M059J (cell line): ENCODE results near the gene GCH1. TPM values are rescaled to one million over a fixed set of nuclear protein-coding genes. Genes with fewer than 3 reads are reported as not detected.
A peak's percentile ranks its signal among the peaks of the same experiment; 100 is the strongest.
"Not testable (repeated sequence)": the region's sequence is repeated elsewhere in the genome, so short reads cannot be mapped to it uniquely, and the experiment has no call there.

Source experiments
- DNase-seq: peaks from one replicate; pipeline ENCODE4 v3.0.0-alpha.2; 2012; ENCODE audit warnings: low read depth
- total RNA-seq: library from RNA; depleted of rRNA; stranded (reverse); fragments of >200 nt; shearing (Covaris generic); gene quantifications from 2 replicates; pipeline ENCODE4 v1.2.3, GENCODE V29; 2014; rRNA removed

Gene GCH1
- total RNA-seq, 1 experiment from 2014 or later = 5.4 TPM

DNA sequence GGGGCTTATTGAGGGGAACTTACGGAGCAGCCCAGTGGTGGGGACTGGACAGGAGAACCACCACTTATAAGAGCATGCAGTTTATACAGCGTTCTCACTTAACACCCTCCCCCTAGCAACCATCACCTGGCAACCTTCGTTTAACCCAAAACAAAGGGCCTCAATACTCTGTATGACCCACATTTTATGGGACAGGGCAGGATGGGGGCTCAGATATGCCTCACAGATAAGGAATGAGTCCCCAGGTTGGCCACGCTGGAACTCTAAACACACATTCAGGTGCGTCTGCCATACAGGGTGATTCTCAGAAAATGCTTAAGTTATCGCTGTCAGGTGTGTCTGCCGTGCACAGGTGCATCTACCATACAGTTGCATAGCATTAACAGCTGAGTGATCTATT, 99.2 kb downstream of the GCH1 start:
- DNase-seq = peak; percentile 46

DNA sequence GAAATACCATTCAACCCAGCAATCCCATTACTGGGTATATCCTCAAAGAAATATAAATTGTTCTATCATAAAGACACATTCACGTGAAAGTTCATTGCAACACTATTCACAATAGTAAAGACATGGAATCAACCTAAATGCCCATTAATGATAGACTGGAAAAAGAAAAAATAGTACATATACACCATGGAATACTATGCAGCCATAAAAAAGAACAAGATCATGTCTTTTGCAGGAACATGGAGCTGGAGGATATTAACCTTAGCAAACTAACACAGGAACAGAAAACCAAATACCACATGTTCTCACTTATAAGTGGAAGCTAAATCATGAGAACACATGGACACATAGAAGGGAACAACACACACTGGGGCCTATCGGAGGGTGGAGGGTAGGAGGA, 101.1 kb downstream of the GCH1 start:
- not testable (repeated sequence) for DNase-seq

DNA sequence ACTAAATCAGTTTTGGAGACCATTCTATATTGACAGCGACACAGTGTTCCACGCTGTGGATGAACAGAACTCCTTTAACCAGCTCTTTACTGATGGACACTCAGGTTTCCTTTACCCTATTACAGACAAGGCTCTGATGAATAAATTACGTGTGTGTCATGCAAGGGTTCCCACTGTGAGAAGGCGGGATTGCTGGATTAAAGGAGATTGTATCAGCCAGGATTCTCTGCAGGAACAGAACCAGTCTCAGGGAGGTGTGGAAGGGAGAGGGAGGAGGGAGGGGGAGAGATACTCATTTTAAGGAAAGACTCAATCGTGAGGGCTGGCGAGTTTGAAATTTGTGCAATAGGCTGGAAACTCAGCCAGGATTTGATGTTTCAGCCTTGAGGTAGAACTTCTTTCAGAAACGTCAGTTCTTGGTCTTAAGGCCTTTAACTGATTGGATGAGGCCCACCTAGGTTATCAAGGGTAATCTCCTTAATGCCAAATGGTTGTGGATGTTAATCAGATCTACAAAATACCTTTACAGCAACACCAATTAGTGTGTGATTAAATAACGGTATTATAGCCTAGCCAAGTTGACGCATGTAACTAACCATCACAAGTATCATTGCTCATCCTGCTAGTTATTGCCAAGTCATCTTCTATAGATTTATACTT, 104.0 kb downstream of the GCH1 start:
- DNase-seq = no peak

DNA sequence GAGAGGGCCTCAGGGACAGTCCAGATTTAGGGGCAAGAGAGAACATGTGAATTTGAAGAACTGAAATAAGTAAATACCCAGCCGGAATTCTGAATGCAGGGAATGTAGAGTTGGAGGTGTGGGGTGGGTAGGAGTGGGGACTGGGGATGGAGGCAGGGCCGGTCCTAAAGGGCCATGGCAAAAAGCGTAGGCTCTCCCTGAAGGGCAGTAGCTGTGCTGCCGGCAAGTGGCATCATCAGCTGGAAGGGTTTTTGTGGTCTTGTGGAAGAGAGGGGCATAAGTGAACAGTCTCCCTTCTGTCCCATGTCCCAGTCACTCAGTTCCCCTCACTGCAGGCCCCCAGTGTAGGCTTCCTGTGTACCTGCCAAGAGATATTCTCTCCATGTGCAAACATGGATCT, 104.6 kb downstream of the GCH1 start:
- no peak for DNase-seq

DNA sequence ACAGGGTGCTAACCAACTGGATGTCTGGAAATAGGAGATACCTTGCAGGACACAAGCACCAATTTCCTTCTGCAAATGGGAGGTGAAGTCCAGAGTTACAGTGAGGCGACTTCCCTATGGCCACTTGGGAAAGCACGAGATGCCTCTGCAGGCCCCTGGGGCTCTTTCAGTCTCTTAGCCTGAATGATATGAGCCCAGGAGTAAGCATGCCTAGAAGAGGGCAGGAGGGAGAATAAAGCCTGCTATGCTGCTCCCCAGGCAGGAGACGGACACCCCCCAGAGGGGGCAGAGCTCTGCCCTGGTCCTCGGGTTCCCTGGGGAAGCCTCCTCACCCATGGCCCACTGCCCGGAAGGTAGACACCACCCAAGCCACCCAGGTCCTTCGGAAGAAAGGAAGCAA, 105.1 kb downstream of the GCH1 start:
- DNase-seq = no peak

DNA sequence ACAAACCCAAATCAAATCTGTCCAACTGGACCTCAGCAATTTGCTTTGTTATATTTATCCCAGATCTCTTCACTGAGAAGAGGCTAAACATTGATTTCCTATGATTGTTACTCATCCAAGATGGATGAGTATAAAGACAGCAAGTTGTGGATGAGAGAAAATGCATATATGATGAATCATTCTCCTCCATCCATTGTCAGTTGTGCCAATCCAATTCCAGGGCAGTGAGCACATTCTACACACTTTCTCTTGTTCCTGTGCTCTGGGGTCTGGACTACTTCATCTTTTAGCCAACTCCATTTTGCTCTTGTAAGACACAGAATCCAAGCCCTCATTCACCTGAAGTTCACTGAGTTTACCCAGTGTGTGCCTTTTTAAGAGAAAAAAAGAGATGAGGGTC, 105.7 kb downstream of the GCH1 start:
- peak; percentile 67 for DNase-seq

DNA sequence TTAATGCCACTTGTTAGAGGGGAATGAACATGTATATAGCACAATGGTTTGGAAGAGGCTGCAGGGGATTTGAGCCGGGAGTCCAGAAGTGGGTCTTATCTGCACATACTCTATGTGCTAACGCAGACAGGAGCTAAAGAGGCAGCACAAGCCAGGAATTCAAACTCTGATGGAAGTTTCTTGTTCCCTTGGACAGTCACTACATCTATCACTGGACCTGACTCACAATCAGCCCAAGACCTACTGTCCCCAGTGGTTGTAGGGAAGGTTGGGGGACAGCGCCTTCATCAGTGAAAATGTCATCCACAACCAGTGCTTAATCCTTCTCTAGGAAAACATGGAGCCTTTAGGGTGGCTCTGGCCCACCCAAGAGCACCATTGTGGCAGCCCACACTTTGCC, 107.8 kb downstream of the GCH1 start:
- no peak for DNase-seq

DNA sequence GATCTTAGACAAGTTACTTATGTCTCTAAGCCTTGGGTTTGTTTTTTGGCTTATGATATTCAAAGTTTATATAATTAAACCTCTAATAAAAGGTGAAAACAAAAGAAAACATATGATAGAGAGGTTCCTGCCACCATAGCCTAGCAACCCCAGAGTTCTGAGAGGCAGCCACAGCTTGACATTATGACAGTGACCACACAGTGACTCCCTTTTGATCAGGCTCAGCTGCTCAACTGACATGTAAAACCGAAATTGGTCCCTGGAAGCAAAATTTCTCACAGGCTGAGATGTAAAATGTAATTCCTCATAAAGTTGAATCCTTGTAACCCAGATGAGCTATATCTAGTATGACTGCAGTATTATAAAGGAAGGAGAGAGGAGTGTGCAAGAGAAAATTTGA, 108.5 kb downstream of the GCH1 start:
- no peak for DNase-seq

DNA sequence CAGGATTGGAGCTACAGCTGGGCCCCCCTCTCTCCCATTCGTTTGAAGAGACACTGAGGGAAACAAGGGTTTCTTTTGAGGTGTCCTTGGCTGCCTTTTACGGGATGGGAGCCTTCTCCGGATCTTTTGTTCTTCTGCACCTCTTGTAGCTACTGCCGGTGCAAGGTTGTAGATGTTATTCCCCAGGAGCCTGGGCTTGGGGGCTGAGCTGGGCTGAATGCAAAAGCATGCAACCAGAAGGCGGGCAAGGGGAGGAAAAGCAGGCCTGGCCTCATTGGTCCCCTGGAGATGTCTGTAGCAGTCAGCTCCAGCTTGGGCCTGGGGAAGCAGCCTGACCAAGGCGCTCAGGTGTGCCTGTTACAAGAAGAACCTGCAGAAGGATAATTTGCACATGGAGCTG, 110.3 kb downstream of the GCH1 start:
- no peak for DNase-seq

Other genes with a start within 250 kb of the GCH1 start
- gene WDHD1, start 124.3 kb upstream of the GCH1 start, total RNA-seq = 13.9 and 24.8 TPM in 2 replicates
- 12.5 and 14.1 TPM in 2 replicates for gene SOCS4, start 124.4 kb upstream of the GCH1 start, total RNA-seq
- gene MAPK1IP1L, start 148.8 kb upstream of the GCH1 start, total RNA-seq = 168 and 201 TPM in 2 replicates
- gene LGALS3, start 226.4 kb upstream of the GCH1 start, total RNA-seq = 56.2 and 80.1 TPM in 2 replicates